ENCODE data around the gene MAPK12. TPM values are rescaled to one million over a fixed set of nuclear protein-coding genes. Genes with fewer than 3 reads are reported as not detected.
"Not testable (repeated sequence)": the region's sequence is repeated elsewhere in the genome, so short reads cannot be mapped to it uniquely, and the experiment has no call there.

Gene MAPK12
- total RNA-seq, 1 experiment from 2014 or later: 31.4 TPM

- no peak for DNase-seq (ENCODE audit: low spot score)
Observed at GRCh38 chr22:50216684-50217520, 44.6 kb downstream of the MAPK12 start.

- DNase-seq (ENCODE audit: low spot score): no peak
Observed at GRCh38 chr22:50216055-50216683, 45.3 kb downstream of the MAPK12 start.

GRCh38 chr22:50215297-50216054, 46.0 kb downstream of the MAPK12 start:
- no peak for DNase-seq (ENCODE audit: low spot score)

DNA sequence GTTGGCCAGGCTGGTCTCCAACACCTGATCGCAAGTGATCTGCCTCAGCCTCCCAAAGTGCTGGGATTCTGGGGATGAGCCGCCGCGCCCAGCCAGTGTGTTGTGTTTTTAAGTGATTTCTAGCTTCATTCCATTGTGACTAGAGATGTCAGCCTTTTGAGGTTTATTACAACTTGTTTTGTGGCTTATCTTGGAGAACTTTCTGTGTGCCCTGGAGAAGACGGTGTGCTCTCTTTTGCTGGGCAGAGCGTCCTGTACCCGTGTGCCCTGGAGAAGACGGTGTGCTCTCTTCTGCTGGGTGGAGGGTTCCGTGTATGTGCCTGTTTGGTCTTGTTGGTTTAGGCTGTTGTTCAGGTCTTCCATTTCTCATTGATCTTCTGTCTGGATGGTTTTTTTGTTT, 48.2 kb downstream of the MAPK12 start:
- no peak for DNase-seq (ENCODE audit: low spot score)

DNA sequence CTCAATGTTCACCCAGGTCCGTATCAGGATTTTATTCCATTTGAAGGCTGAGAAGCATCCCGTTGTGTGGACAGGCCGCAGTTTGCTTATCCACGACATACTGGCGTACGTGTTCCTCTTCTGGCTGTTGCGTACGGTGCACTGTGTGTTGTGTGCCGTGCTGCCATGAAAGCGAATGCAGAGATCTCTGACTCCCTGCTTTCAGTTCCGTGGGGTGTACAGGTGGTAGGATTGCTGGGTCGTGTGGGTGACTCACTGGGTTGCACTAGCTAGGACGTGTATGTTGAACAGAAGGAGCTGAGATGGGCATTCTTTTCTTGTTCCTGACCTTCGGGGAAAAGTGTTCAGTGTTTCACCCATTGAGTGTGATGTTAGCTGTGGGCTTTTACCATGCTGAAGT, 50.3 kb downstream of the MAPK12 start:
- DNase-seq (ENCODE audit: low spot score): no peak

GRCh38 chr22:50210378-50211139, 50.9 kb downstream of the MAPK12 start:
- DNase-seq (ENCODE audit: low spot score): no peak

DNA sequence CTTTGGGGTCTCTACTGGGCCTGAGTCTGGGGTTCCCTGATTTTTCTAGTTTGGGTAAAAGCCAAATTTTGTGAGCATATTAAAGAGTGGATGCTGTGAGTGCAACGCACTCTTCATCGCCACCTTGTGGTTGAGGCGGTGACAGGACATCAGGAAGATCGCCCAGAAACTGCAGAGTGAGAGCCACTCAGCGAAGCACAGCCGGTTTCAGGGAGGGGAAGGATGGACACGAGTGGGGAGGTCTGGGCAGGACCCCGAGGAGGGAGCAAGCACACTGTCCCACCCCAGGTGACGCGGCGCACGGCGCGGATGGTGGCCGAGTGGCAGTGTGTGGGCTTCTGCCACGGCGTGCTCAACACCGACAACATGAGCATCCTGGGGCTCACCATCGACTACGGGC, 51.6 kb downstream of the MAPK12 start:
- peak; percentile 35 for DNase-seq (ENCODE audit: low spot score)

- no peak for DNase-seq (ENCODE audit: low spot score)
Observed at GRCh38 chr22:50208939-50209892, 52.3 kb downstream of the MAPK12 start.

- DNase-seq (ENCODE audit: low spot score): no peak
Observed at GRCh38 chr22:50208430-50208938, 53.0 kb downstream of the MAPK12 start.

GRCh38 chr22:50207383-50208140, 53.9 kb downstream of the MAPK12 start:
- no peak for DNase-seq (ENCODE audit: low spot score)

- DNase-seq (ENCODE audit: low spot score): no peak
Observed at GRCh38 chr22:50206599-50206998, 54.9 kb downstream of the MAPK12 start.

GRCh38 chr22:50205781-50206569, 55.5 kb downstream of the MAPK12 start:
- no peak for DNase-seq (ENCODE audit: low spot score)

DNA sequence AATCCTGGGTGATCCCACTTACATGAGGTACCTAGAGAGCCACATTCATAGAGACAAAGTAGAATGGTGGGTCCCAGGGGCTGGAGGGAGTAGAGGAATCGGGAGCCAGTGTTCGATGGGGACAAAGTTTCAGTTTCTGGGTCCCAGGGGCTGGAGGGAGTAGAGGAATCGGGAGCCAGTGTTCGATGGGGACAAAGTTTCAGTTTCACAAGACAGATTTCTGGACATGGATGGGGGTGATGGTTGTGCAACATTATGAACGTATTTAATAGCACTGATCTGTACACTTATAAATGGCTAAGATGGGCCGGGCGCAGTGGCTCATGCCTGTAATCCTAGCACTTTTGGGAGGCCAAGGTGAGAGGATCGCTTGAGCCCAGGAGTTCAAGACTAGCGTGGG, 56.5 kb downstream of the MAPK12 start:
- DNase-seq (ENCODE audit: low spot score): not testable (repeated sequence)

DNA sequence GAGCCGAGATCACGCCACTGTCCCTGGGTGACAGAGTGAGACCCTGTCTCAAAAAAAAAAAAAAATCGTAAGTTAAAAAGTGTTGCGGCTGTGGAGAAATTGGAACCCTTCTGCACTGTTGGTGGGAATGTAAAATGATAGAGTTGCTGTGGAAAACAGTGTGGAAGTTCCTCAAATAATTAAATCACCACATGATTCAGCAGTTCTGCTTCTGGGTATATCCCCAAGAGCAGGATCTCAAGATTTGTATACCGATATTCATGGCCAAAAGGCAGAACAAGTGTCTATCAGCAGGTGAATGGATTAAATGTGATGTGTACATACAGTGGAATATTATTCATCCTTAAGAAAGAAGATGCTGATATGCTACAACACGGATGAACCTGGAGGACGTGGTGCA, 56.9 kb downstream of the MAPK12 start:
- no peak for DNase-seq (ENCODE audit: low spot score)

GRCh38 chr22:50203288-50203687, 58.2 kb downstream of the MAPK12 start:
- no peak for DNase-seq (ENCODE audit: low spot score)

Data from A172 (cell line).